Trophoblast cell (in vitro differentiated cells and primary cell): Measurements from ENCODE around the gene CCDC157.

Experiments used
- DNase-seq, 2 donors: peaks; one replicate each; pipeline ENCODE4 v3.0.0-alpha.2; 2016
- H2AFZ ChIP-seq: 2 replicates; pipeline ENCODE4 v1.6.1; 2013; ENCODE audit warnings: low read length, moderate library complexity, mild to moderate bottlenecking; ENCODE audit not compliant: insufficient read depth, poor library complexity
- H2AK5ac ChIP-seq: 2 replicates; pipeline ENCODE4 v1.6.1; 2013; ENCODE audit warnings: mild to moderate bottlenecking, low read length
- H2BK120ac ChIP-seq: 2 replicates; pipeline ENCODE4 v1.6.1; 2013; ENCODE audit warnings: low read length, mild to moderate bottlenecking, moderate library complexity; ENCODE audit not compliant: insufficient read depth, poor library complexity
- H2BK12ac ChIP-seq: 2 replicates; pipeline ENCODE4 v1.6.1; 2013; ENCODE audit warnings: mild to moderate bottlenecking, low read length, moderate library complexity
- H2BK5ac ChIP-seq: 2 replicates; pipeline ENCODE4 v1.6.1; 2013; ENCODE audit warnings: low read length, low read depth, moderate library complexity, mild to moderate bottlenecking; ENCODE audit not compliant: poor library complexity
- H3K14ac ChIP-seq: 2 replicates; pipeline ENCODE4 v1.6.1; 2013; ENCODE audit warnings: mild to moderate bottlenecking, low read length
- H3K18ac ChIP-seq: 2 replicates; pipeline ENCODE4 v1.6.1; 2013; ENCODE audit warnings: mild to moderate bottlenecking, low read length
- H3K23ac ChIP-seq: 2 replicates; pipeline ENCODE4 v1.6.1; 2013; ENCODE audit warnings: low read length
- H3K27ac ChIP-seq: 2 replicates; pipeline ENCODE4 v1.5.1; 2013; ENCODE audit warnings: low read depth, mild to moderate bottlenecking, inconsistent platforms, low read length, moderate library complexity
- H3K27me3 ChIP-seq: 2 replicates; pipeline ENCODE4 v1.6.1; 2013; ENCODE audit warnings: inconsistent platforms, mild to moderate bottlenecking, low read length, moderate library complexity; ENCODE audit not compliant: insufficient read depth
- H3K36me3 ChIP-seq, 2 experiments: 1 replicate in 1 of 2; 2 replicates in 1 of 2; pipeline ENCODE4 v1.6.1; 2013; ENCODE audit warnings: low read length in 2 of 2, mild to moderate bottlenecking in 2 of 2, moderate library complexity in 1 of 2; ENCODE audit not compliant: insufficient read depth in 2 of 2, control insufficient read depth in 1 of 2
- H3K4ac ChIP-seq: 2 replicates; pipeline ENCODE4 v1.6.1; 2013; ENCODE audit warnings: low read depth, mild to moderate bottlenecking, low read length, moderate library complexity
- H3K4me1 ChIP-seq, 2 experiments: 1 replicate in 1 of 2; 2 replicates in 1 of 2; pipeline ENCODE4 v1.6.1; 2013; ENCODE audit warnings: low read length in 2 of 2, mild to moderate bottlenecking in 2 of 2, moderate library complexity in 1 of 2; ENCODE audit not compliant: insufficient read depth in 2 of 2, control insufficient read depth in 1 of 2
- H3K4me2 ChIP-seq: 2 replicates; pipeline ENCODE4 v1.6.1; 2013; ENCODE audit warnings: inconsistent platforms, mild to moderate bottlenecking, low read length, moderate library complexity
- H3K4me3 ChIP-seq: 2 replicates; pipeline ENCODE4 v1.5.1; 2013; ENCODE audit warnings: mild to moderate bottlenecking, low read depth, low read length, inconsistent platforms
- H3K79me1 ChIP-seq: one replicate; pipeline ENCODE4 v1.6.1; 2013; ENCODE audit warnings: low read length
- H3K79me2 ChIP-seq: 2 replicates; pipeline ENCODE4 v1.6.1; 2013; ENCODE audit warnings: low read length, mild to moderate bottlenecking; ENCODE audit not compliant: control insufficient read depth, insufficient read depth, poor library complexity
- H3K9ac ChIP-seq: 2 replicates; pipeline ENCODE4 v1.6.1; 2013; ENCODE audit warnings: mild to moderate bottlenecking, low read length
- H3K9me3 ChIP-seq: 2 replicates; pipeline ENCODE4 v1.6.1; 2013; ENCODE audit warnings: low read depth, mild to moderate bottlenecking, control low read depth, inconsistent platforms, low read length; ENCODE audit not compliant: insufficient read depth
- H4K12ac ChIP-seq: 2 replicates; pipeline ENCODE4 v1.6.1; 2013; ENCODE audit warnings: low read depth, mild to moderate bottlenecking, low read length, moderate library complexity
- H4K8ac ChIP-seq: 2 replicates; pipeline ENCODE4 v1.6.1; 2013; ENCODE audit warnings: low read depth, mild to moderate bottlenecking, low read length, moderate library complexity
- H4K91ac ChIP-seq: one replicate; pipeline ENCODE4 v1.6.1; 2013; ENCODE audit warnings: low read depth, mild to moderate bottlenecking, low read length, moderate library complexity
- WGBS: extraction: QIAGEN DNeasy Blood & Tissue Kit; methylation state at CpG from one replicate; pipeline ENCODE4 v1.1.7; 2013; ENCODE audit warnings: missing lambda C conversion rate; ENCODE audit not compliant: insufficient read length, insufficient coverage; ENCODE audit errors: extremely low coverage; 5-methylcytosine and 5-hydroxymethylcytosine counted together

CCDC157 gene

GRCh38 chr22:30325065-30325720, 31.6 kb upstream of the CCDC157 start:
- peak overlapping the region; percentile 99 for H3K4me3 ChIP-seq
- H3K79me2 ChIP-seq: peaks cover 43% of the 10 kb centered on the region
- no peaks in the 10 kb centered on the region for H3K27me3 ChIP-seq
- peak overlapping the region; percentile 8 for H2BK120ac ChIP-seq
- H3K9me3 ChIP-seq: no peaks in the 10 kb centered on the region
- H3K4me2 ChIP-seq: peak overlapping the region; percentile 73
- no peak overlapping the region for H3K23ac ChIP-seq
- peaks cover 45% of the 10 kb centered on the region for H3K79me1 ChIP-seq
- peak overlapping the region; percentile 52 for H4K8ac ChIP-seq
- peak overlapping the region; percentile 74 for H4K91ac ChIP-seq
- peak overlapping the region; percentile 83 for H3K14ac ChIP-seq
- peak overlapping the region; percentile 31 for H2AK5ac ChIP-seq
- H2AFZ ChIP-seq: no peak overlapping the region
- peak overlapping the region; percentile 65 for H3K9ac ChIP-seq
- peaks cover 17 to 18% of the 10 kb centered on the region in 2 experiments for H3K36me3 ChIP-seq
- peak overlapping the region; percentile 82 for H2BK5ac ChIP-seq
- no peak overlapping the region for H4K12ac ChIP-seq
- no CpG with 5 or more reads among the region's 5 CpGs for WGBS
- H3K27ac ChIP-seq: peak overlapping the region; percentile 21
- peaks cover 36 to 46% of the 10 kb centered on the region in 2 experiments for H3K4me1 ChIP-seq
- peak overlapping the region; percentile 83 for H3K4ac ChIP-seq
- H2BK12ac ChIP-seq: peak overlapping the region; percentile 42
- H3K18ac ChIP-seq: peak overlapping the region; percentile 80
- peak; percentile 81 to 82 for DNase-seq

GRCh38 chr22:30325724-30326254, 31.0 kb upstream of the CCDC157 start:
- peak overlapping the region; percentile 31 for H2AK5ac ChIP-seq
- H3K79me2 ChIP-seq: peaks cover 41% of the 10 kb centered on the region
- H3K14ac ChIP-seq: peak overlapping the region; percentile 83
- H2BK120ac ChIP-seq: peak overlapping the region; percentile 69
- peak overlapping the region; percentile 82 for H2BK5ac ChIP-seq
- peak overlapping the region; percentile 42 for H2BK12ac ChIP-seq
- H3K36me3 ChIP-seq: peaks cover 12% of the 10 kb centered on the region in 2 experiments
- H3K4me2 ChIP-seq: peak overlapping the region; percentile 73
- H3K4me1 ChIP-seq: peaks cover 37 to 46% of the 10 kb centered on the region in 2 experiments
- WGBS: no CpG with 5 or more reads among the region's 14 CpGs
- H3K18ac ChIP-seq: peak overlapping the region; percentile 86
- H4K12ac ChIP-seq: peak overlapping the region; percentile 27
- DNase-seq: no peak
- peak overlapping the region; percentile 37 for H2AFZ ChIP-seq
- H3K9me3 ChIP-seq: no peaks in the 10 kb centered on the region
- H3K4me3 ChIP-seq: peak overlapping the region; percentile 99
- peaks cover 48% of the 10 kb centered on the region for H3K79me1 ChIP-seq
- H4K8ac ChIP-seq: peak overlapping the region; percentile 52
- peak overlapping the region; percentile 74 for H4K91ac ChIP-seq
- H3K23ac ChIP-seq: no peak overlapping the region
- H3K27me3 ChIP-seq: no peaks in the 10 kb centered on the region
- peak overlapping the region; percentile 83 for H3K4ac ChIP-seq
- peak overlapping the region; percentile 52 for H3K27ac ChIP-seq
- peak overlapping the region; percentile 76 for H3K9ac ChIP-seq

- peak overlapping the region; percentile 99 for H3K4me3 ChIP-seq
- WGBS: no CpG with 5 or more reads among the region's 34 CpGs
Observed at GRCh38 chr22:30326255-30326705, 30.5 kb upstream of the CCDC157 start.

GRCh38 chr22:30326706-30327362, 30.0 kb upstream of the CCDC157 start, which contains the start of gene TBC1D10A:
TBC1D10A (minus strand) TSS chr22:30326941; CDS start chr22:30326881, 60 bp downstream.
- Histone ChIP-seq H4K8ac (peak within 1 kb of the TSS; percentile 94), H2AK5ac (peak within 1 kb of the TSS; percentile 98)

More at GRCh38 chr22:30326255-30326705, 30.5 kb upstream of the CCDC157 start:
- Histone ChIP-seq H3K23ac (no peak overlapping the region), H2BK120ac (peak overlapping the region; percentile 98), H3K4me2 (peak overlapping the region; percentile 73), H4K91ac (peak overlapping the region; percentile 97), H3K18ac (peak overlapping the region; percentile 99), H3K36me3 (peaks cover 8% of the 10 kb centered on the region in 2 experiments), H4K8ac (peak overlapping the region; percentile 94), H3K79me2 (peaks cover 37% of the 10 kb centered on the region), H2BK12ac (peak overlapping the region; percentile 88), H3K9ac (peak overlapping the region; percentile 99), H3K27me3 (no peaks in the 10 kb centered on the region), H3K9me3 (no peaks in the 10 kb centered on the region), H3K4me1 (peaks cover 38 to 46% of the 10 kb centered on the region in 2 experiments), H3K27ac (peak overlapping the region; percentile 86), H2BK5ac (peak overlapping the region; percentile 100), H2AK5ac (peak overlapping the region; percentile 98), H3K79me1 (peaks cover 49% of the 10 kb centered on the region), H3K4ac (peak overlapping the region; percentile 97), H3K14ac (peak overlapping the region; percentile 100), H4K12ac (peak overlapping the region; percentile 74), H2AFZ (peak overlapping the region; percentile 96)
- DNase-seq: peak; percentile 26 to 43

More at GRCh38 chr22:30326706-30327362, 30.0 kb upstream of the CCDC157 start, which contains the start of gene TBC1D10A:
- peak within 1 kb of the TSS; percentile 97 for H3K4ac ChIP-seq
- peak within 1 kb of the TSS; percentile 99 for H3K18ac ChIP-seq
- H3K4me3 ChIP-seq: peak within 1 kb of the TSS; percentile 99
- H2BK5ac ChIP-seq: peak within 1 kb of the TSS; percentile 100
- peaks cover 5% of the 10 kb centered on the region in 2 experiments for H3K36me3 ChIP-seq
- H2BK120ac ChIP-seq: peak within 1 kb of the TSS; percentile 98
- H4K12ac ChIP-seq: peak within 1 kb of the TSS; percentile 83
- no peaks in the 10 kb centered on the region for H3K9me3 ChIP-seq
- H3K27ac ChIP-seq: peak within 1 kb of the TSS; percentile 89
- DNase-seq: peak; percentile 96 to 97
- H3K79me1 ChIP-seq: peaks cover 51% of the 10 kb centered on the region
- H3K9ac ChIP-seq: peak within 1 kb of the TSS; percentile 99
- peaks cover 34 to 43% of the 10 kb centered on the region in 2 experiments for H3K4me1 ChIP-seq
- peak within 1 kb of the TSS; percentile 96 for H2AFZ ChIP-seq
- H3K79me2 ChIP-seq: peaks cover 35% of the 10 kb centered on the region
- no CpG with 5 or more reads among the region's 69 CpGs for WGBS
- peak within 1 kb of the TSS; percentile 97 for H4K91ac ChIP-seq
- no peak within 1 kb of the TSS for H3K23ac ChIP-seq
- peak within 1 kb of the TSS; percentile 100 for H3K14ac ChIP-seq
- peak within 1 kb of the TSS; percentile 88 for H2BK12ac ChIP-seq
- peak within 1 kb of the TSS; percentile 73 for H3K4me2 ChIP-seq
- H3K27me3 ChIP-seq: no peaks in the 10 kb centered on the region
